Measurements from ENCODE around the gene HOXA10.
A peak's percentile ranks its signal among the peaks of the same experiment; 100 is the strongest.

The HOXA10 gene

DNA sequence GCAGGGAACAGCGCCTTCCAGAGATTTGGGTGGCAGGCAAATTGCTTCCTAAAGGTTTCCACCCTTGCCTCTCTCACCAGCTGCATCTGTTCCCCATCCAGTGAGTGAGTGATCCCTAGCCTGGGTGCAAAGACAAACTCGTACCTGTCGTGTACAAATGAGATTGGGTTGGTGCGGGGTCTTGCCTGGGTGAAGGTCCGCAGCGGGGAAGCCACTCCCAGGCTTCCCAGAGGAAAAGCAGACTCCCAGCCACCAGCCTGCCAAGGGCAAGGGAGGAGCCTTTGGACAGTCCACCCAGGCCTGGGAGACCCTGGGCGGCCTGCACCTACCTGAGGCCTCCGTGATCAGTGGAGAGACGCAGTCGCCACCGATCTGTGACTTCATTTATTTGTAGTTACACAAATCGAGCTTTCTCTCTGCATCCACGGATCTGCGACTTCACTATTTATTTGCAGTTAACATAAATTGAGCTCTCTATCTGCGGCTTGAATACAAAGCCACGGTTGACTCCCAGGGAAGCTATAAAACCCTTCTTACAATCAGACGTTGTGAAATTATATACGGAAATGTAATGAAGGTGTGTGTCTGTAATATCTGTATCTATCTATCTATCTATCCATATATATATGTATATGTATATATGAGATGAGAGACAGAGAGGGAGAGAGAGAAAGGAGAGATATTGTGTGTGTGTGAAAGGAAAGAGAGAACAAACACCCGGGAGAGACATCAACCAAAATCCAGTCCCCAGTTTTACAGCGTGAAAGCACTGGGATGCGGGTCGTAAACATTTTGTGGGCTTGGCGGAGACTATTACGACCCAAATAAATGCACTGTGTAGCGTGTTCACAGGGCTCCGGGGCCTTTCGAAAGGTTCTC lies 14.6 kb downstream of the HOXA10 start:
- DNase-seq = no peak
- H3K9me3 ChIP-seq (ENCODE audit: control insufficient read depth, low read length) = no peaks in the 10 kb centered on the region
- H3K4me2 ChIP-seq (ENCODE audit: low read length, poor library complexity, severe bottlenecking) = no peak overlapping the region
- no peak overlapping the region for H3K27ac ChIP-seq (ENCODE audit: low read length, poor library complexity, severe bottlenecking)
- peak overlapping the region in 1 of 2 experiments; percentile 82 for H3K4me3 ChIP-seq (ENCODE audit: insufficient read depth in 1 of 2, low read depth in 1 of 2, low read length in 2 of 2)
- H2AFZ ChIP-seq (ENCODE audit: low read depth, low read length) = no peak overlapping the region
- peaks cover 15 to 32% of the 10 kb centered on the region in 2 experiments for H3K36me3 ChIP-seq (ENCODE audit: control insufficient read depth in 1 of 2, insufficient read depth in 2 of 2, low read depth in 1 of 2, low read length in 2 of 2)
- peaks cover 5% of the 10 kb centered on the region for H3K79me1 ChIP-seq (replicated peaks; ENCODE audit: low read length, poor library complexity, severe bottlenecking)
- peaks cover 24% of the 10 kb centered on the region for H3K4me1 ChIP-seq (ENCODE audit: control insufficient read depth, insufficient read depth, low read depth, low read length)
- no peak overlapping the region for H3K14ac ChIP-seq (ENCODE audit: low read length in 2 of 2)
- H3K27me3 ChIP-seq (ENCODE audit: control insufficient read depth in 1 of 2, insufficient read depth in 1 of 2, low read length in 2 of 2) = peaks cover 0 to 43% of the 10 kb centered on the region in 2 experiments
- no peak overlapping the region for H2BK15ac ChIP-seq (ENCODE audit: low read depth, poor library complexity, severe bottlenecking)
- H4K8ac ChIP-seq (ENCODE audit: low read length) = no peak overlapping the region
- H4K91ac ChIP-seq (ENCODE audit: low read length) = no peak overlapping the region
- no peak overlapping the region for H2BK5ac ChIP-seq (ENCODE audit: low read depth, low read length, poor library complexity, severe bottlenecking)
- H3K18ac ChIP-seq (ENCODE audit: low read depth in 1 of 2, low read length in 2 of 2) = no peak overlapping the region
- WGBS = 76% methylated on average over 25 of the region's 27 CpGs
- H3K9ac ChIP-seq (ENCODE audit: low read length) = peak overlapping the region; percentile 84
- no peak overlapping the region for H2BK120ac ChIP-seq (ENCODE audit: low read depth, low read length)
- no peak overlapping the region for H2BK12ac ChIP-seq (ENCODE audit: low read length in 2 of 2)
- no peak overlapping the region for H3K23ac ChIP-seq (ENCODE audit: low read length in 2 of 2)
- no peak overlapping the region for H3K4ac ChIP-seq (ENCODE audit: low read depth in 1 of 2, low read length in 2 of 2)
- no peak overlapping the region for H2AK5ac ChIP-seq (ENCODE audit: low read length, severe bottlenecking)

DNA sequence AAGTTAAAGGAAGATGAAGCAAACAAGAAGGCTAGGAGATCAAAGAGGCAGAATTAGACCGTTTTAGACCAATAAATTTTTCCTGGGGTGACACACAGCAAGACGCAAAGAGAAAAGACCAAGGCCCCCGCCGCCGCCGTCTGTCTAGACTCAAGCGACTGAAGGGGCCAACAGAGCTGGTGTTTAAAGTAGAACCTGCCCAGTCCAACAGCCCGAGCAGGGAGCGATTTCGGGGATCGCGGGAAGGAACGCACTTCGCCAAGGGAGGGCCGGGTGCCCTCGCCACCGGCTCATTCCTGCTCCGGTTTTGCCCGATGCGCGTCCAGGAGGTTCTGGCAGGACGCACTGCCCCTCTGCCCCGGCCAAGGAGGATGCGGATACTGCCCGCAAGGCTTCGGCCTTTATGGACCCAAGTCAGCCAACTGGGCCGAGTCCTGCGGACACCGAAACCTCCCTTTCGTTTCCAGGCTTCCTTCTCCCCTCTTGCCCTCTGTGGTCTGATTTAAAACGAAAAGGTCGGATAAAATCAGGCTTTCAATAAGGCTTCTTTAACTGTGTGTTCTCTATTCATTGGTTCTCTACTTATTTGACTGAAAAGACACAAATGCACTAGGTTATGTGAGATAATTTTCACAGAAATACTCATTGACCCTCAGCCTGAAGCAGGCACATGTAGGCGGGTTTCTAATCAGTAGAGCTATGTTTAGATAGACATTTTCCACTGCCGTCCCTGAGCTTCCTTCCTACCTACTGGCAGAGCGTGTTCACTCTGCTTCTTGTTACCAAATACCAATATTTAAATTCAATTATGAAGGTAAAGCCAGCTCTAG lies 15.5 kb downstream of the HOXA10 start:
- Histone ChIP-seq H4K8ac (ENCODE audit: low read length) (peak overlapping the region; percentile 8), H3K36me3 (ENCODE audit: control insufficient read depth in 1 of 2, insufficient read depth in 2 of 2, low read depth in 1 of 2, low read length in 2 of 2) (peaks cover 15 to 23% of the 10 kb centered on the region in 2 experiments)

DNA sequence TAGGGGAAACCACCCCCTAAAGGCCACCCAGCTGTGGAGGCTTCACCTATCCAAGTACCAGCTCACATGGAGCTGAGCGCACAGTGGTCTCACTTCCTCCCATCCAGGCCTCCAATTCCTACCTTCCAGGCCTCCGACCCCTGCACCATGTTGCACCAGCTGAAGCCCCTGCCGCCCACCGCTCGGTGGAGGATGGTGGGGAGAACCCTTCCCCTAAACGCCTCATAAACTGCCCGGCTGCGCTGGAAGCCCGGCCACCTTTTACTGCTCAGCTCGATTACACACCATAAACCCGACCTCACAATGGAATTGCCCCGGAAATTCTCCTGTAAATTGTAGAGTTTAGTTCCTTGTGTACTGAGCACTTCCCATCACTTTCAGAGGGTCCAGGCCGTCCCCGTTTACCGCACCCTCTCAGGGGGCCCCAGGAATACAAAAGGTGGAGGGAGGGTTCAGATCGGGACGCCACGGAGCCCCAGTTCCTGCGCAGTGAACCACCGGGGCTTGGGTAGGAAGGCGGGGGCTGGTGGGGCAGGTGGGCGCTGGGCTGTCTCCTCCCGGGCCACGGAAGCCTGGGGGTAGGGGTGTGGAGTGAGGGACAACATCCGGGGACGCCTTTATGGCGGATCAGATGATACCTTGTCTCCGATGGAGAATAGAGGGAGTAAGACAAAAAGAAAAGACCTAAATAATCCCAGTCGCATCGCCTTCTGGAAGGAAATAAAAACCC lies 16.3 kb downstream of the HOXA10 start:
- H3K27me3 ChIP-seq (ENCODE audit: control insufficient read depth in 1 of 2, insufficient read depth in 1 of 2, low read length in 2 of 2) = peaks cover 0 to 59% of the 10 kb centered on the region in 2 experiments
- WGBS = 61% methylated on average over 26 of the region's 30 CpGs
- H2AK5ac ChIP-seq (ENCODE audit: low read length, severe bottlenecking) = no peak overlapping the region
- no peak overlapping the region for H4K91ac ChIP-seq (ENCODE audit: low read length)
- no peak overlapping the region for H2BK12ac ChIP-seq (ENCODE audit: low read length in 2 of 2)
- H2BK15ac ChIP-seq (ENCODE audit: low read depth, poor library complexity, severe bottlenecking) = no peak overlapping the region
- H3K4me2 ChIP-seq (ENCODE audit: low read length, poor library complexity, severe bottlenecking) = no peak overlapping the region
- peaks cover 5% of the 10 kb centered on the region for H3K79me1 ChIP-seq (replicated peaks; ENCODE audit: low read length, poor library complexity, severe bottlenecking)
- no peak overlapping the region for H4K8ac ChIP-seq (ENCODE audit: low read length)
- H3K27ac ChIP-seq (ENCODE audit: low read length, poor library complexity, severe bottlenecking) = no peak overlapping the region
- no peaks in the 10 kb centered on the region for H3K9me3 ChIP-seq (ENCODE audit: control insufficient read depth, low read length)
- H2AFZ ChIP-seq (ENCODE audit: low read depth, low read length) = no peak overlapping the region
- H3K4ac ChIP-seq (ENCODE audit: low read depth in 1 of 2, low read length in 2 of 2) = no peak overlapping the region
- peak overlapping the region; percentile 77 for H3K9ac ChIP-seq (ENCODE audit: low read length)
- no peak overlapping the region for H3K18ac ChIP-seq (ENCODE audit: low read depth in 1 of 2, low read length in 2 of 2)
- no peak overlapping the region for H3K23ac ChIP-seq (ENCODE audit: low read length in 2 of 2)
- no peak for DNase-seq
- H3K4me1 ChIP-seq (ENCODE audit: control insufficient read depth, insufficient read depth, low read depth, low read length) = peaks cover 18% of the 10 kb centered on the region
- no peak overlapping the region for H2BK5ac ChIP-seq (ENCODE audit: low read depth, low read length, poor library complexity, severe bottlenecking)
- H2BK120ac ChIP-seq (ENCODE audit: low read depth, low read length) = no peak overlapping the region
- H3K36me3 ChIP-seq (ENCODE audit: control insufficient read depth in 1 of 2, insufficient read depth in 2 of 2, low read depth in 1 of 2, low read length in 2 of 2) = peaks cover 7 to 19% of the 10 kb centered on the region in 2 experiments
- peak overlapping the region in 1 of 2 experiments; percentile 82 for H3K4me3 ChIP-seq (ENCODE audit: insufficient read depth in 1 of 2, low read depth in 1 of 2, low read length in 2 of 2)
- no peak overlapping the region for H3K14ac ChIP-seq (ENCODE audit: low read length in 2 of 2)

More for the DNA sequence above, 15.5 kb downstream of the HOXA10 start:
- H3K9ac ChIP-seq (ENCODE audit: low read length) = no peak overlapping the region
- no peak overlapping the region for H3K23ac ChIP-seq (ENCODE audit: low read length in 2 of 2)
- H3K4me1 ChIP-seq (ENCODE audit: control insufficient read depth, insufficient read depth, low read depth, low read length) = peaks cover 22% of the 10 kb centered on the region
- H3K14ac ChIP-seq (ENCODE audit: low read length in 2 of 2) = no peak overlapping the region
- H4K91ac ChIP-seq (ENCODE audit: low read length) = no peak overlapping the region
- no peak overlapping the region for H2BK15ac ChIP-seq (ENCODE audit: low read depth, poor library complexity, severe bottlenecking)
- H2AK5ac ChIP-seq (ENCODE audit: low read length, severe bottlenecking) = no peak overlapping the region
- no peak overlapping the region for H2BK12ac ChIP-seq (ENCODE audit: low read length in 2 of 2)
- H3K9me3 ChIP-seq (ENCODE audit: control insufficient read depth, low read length) = no peaks in the 10 kb centered on the region
- H2BK120ac ChIP-seq (ENCODE audit: low read depth, low read length) = no peak overlapping the region
- H2BK5ac ChIP-seq (ENCODE audit: low read depth, low read length, poor library complexity, severe bottlenecking) = no peak overlapping the region
- no peak overlapping the region for H3K18ac ChIP-seq (ENCODE audit: low read depth in 1 of 2, low read length in 2 of 2)
- peaks cover 0 to 52% of the 10 kb centered on the region in 2 experiments for H3K27me3 ChIP-seq (ENCODE audit: control insufficient read depth in 1 of 2, insufficient read depth in 1 of 2, low read length in 2 of 2)
- H3K79me1 ChIP-seq (replicated peaks; ENCODE audit: low read length, poor library complexity, severe bottlenecking) = peaks cover 5% of the 10 kb centered on the region
- WGBS = 77% methylated on average over 33 of the region's 35 CpGs
- H3K4ac ChIP-seq (ENCODE audit: low read depth in 1 of 2, low read length in 2 of 2) = no peak overlapping the region
- DNase-seq = no peak
- H3K4me2 ChIP-seq (ENCODE audit: low read length, poor library complexity, severe bottlenecking) = no peak overlapping the region
- H3K4me3 ChIP-seq (ENCODE audit: insufficient read depth in 1 of 2, low read depth in 1 of 2, low read length in 2 of 2) = no peak overlapping the region
- H2AFZ ChIP-seq (ENCODE audit: low read depth, low read length) = no peak overlapping the region
- H3K27ac ChIP-seq (ENCODE audit: low read length, poor library complexity, severe bottlenecking) = no peak overlapping the region
